ENCODE data around the gene UNC5C.
A peak's percentile ranks its signal among the peaks of the same experiment; 100 is the strongest.

UNC5C gene

GRCh38 chr4:95522682-95523530 is 25.9 kb downstream of the UNC5C start:
- no peak for DNase-seq (ENCODE audit: low spot score)

- no peak for DNase-seq (ENCODE audit: low spot score)
Observed at GRCh38 chr4:95517576-95518345, 31.0 kb downstream of the UNC5C start.

- no peak for DNase-seq (ENCODE audit: low spot score)
Observed at GRCh38 chr4:95516528-95517017, 32.2 kb downstream of the UNC5C start.

- DNase-seq (ENCODE audit: low spot score): no peak
Observed at GRCh38 chr4:95515589-95515988, 33.2 kb downstream of the UNC5C start.

GRCh38 chr4:95513022-95513421 is 35.8 kb downstream of the UNC5C start:
- DNase-seq (ENCODE audit: low spot score): no peak

- no peak for DNase-seq (ENCODE audit: low spot score)
Observed at GRCh38 chr4:95511477-95511876, 37.3 kb downstream of the UNC5C start.

- no peak for DNase-seq (ENCODE audit: low spot score)
Observed at GRCh38 chr4:95510877-95511276, 37.9 kb downstream of the UNC5C start.

GRCh38 chr4:95510145-95510544 is 38.6 kb downstream of the UNC5C start:
- peak; percentile 62 for DNase-seq (ENCODE audit: low spot score)

GRCh38 chr4:95508421-95508820 is 40.4 kb downstream of the UNC5C start:
- no peak for DNase-seq (ENCODE audit: low spot score)

- DNase-seq (ENCODE audit: low spot score): no peak
Observed at GRCh38 chr4:95507561-95507960, 41.2 kb downstream of the UNC5C start.

GRCh38 chr4:95507147-95507546 is 41.6 kb downstream of the UNC5C start:
- DNase-seq (ENCODE audit: low spot score): no peak

GRCh38 chr4:95506264-95506663 is 42.5 kb downstream of the UNC5C start:
- DNase-seq (ENCODE audit: low spot score): no peak

GRCh38 chr4:95505799-95506198 is 43.0 kb downstream of the UNC5C start:
- DNase-seq (ENCODE audit: low spot score): no peak

GRCh38 chr4:95505151-95505550 is 43.6 kb downstream of the UNC5C start:
- peak; percentile 83 for DNase-seq (ENCODE audit: low spot score)

GRCh38 chr4:95504501-95504900 is 44.3 kb downstream of the UNC5C start:
- DNase-seq (ENCODE audit: low spot score): no peak

- no peak for DNase-seq (ENCODE audit: low spot score)
Observed at GRCh38 chr4:95500361-95500760, 48.4 kb downstream of the UNC5C start.

- DNase-seq (ENCODE audit: low spot score): no peak
Observed at GRCh38 chr4:95499291-95499696, 49.5 kb downstream of the UNC5C start.

- DNase-seq (ENCODE audit: low spot score): no peak
Observed at GRCh38 chr4:95494186-95494585, 54.6 kb downstream of the UNC5C start.

- no peak for DNase-seq (ENCODE audit: low spot score)
Observed at GRCh38 chr4:95478679-95479078, 70.1 kb downstream of the UNC5C start.

- no peak for DNase-seq (ENCODE audit: low spot score)
Observed at GRCh38 chr4:95476121-95476520, 72.7 kb downstream of the UNC5C start.

- DNase-seq (ENCODE audit: low spot score): no peak
Observed at GRCh38 chr4:95472534-95472933, 76.2 kb downstream of the UNC5C start.

GRCh38 chr4:95470622-95471021 is 78.2 kb downstream of the UNC5C start:
- DNase-seq (ENCODE audit: low spot score): no peak

GRCh38 chr4:95469617-95470016 is 79.2 kb downstream of the UNC5C start:
- no peak for DNase-seq (ENCODE audit: low spot score)
